GM23338 (cell line): ENCODE results near the gene CAMTA1. TPM values are rescaled to one million over a fixed set of nuclear protein-coding genes. Genes with fewer than 3 reads are reported as not detected.

ENCODE experiments used
- ATAC-seq: fragments of 200-7000 bp; cut with Tn5 transposase; 3 replicates; pipeline ENCODE4 v1.9.1; 2020
- DNase-seq: peaks from one replicate; pipeline ENCODE4 v3.0.0-alpha.2; 2015; ENCODE audit warnings: low spot score
- H2AFZ ChIP-seq: fragments of 200-600 bp; sonication (generic); 2 replicates; pipeline ENCODE4 v1.8.0; 2016; ENCODE audit warnings: antibody characterized with exemption, mild to moderate bottlenecking, moderate library complexity
- H3F3A ChIP-seq: fragments of 200-600 bp; sonication (generic); replicated peaks from 2 replicates; pipeline ENCODE4 v1.8.0; 2017; ENCODE audit warnings: antibody characterized with exemption, mixed run types, low read depth
- H3K27ac ChIP-seq: fragments of 200-600 bp; sonication (generic); 2 replicates; pipeline ENCODE4 v1.6.1; 2016; ENCODE audit warnings: low read depth
- H3K27me3 ChIP-seq: fragments of 200-600 bp; sonication (generic); 2 replicates; pipeline ENCODE4 v1.8.0; 2016; ENCODE audit warnings: mild to moderate bottlenecking, mixed run types, moderate library complexity; ENCODE audit not compliant: insufficient read depth
- H3K36me3 ChIP-seq: fragments of 200-600 bp; sonication (generic); 2 replicates; pipeline ENCODE4 v1.8.0; 2016; ENCODE audit warnings: mild to moderate bottlenecking; ENCODE audit not compliant: insufficient read depth
- H3K4me1 ChIP-seq: fragments of 200-600 bp; sonication (generic); 2 replicates; pipeline ENCODE4 v1.8.0; 2016; ENCODE audit warnings: mild to moderate bottlenecking, moderate library complexity; ENCODE audit not compliant: insufficient read depth
- H3K4me2 ChIP-seq: fragments of 200-600 bp; sonication (generic); 2 replicates; pipeline ENCODE4 v1.7.1; 2017; ENCODE audit warnings: mixed run types
- H3K4me3 ChIP-seq: fragments of 200-600 bp; sonication (generic); 2 replicates; pipeline ENCODE4 v1.6.1; 2016; ENCODE audit warnings: mixed run types
- H3K79me2 ChIP-seq: fragments of 200-600 bp; sonication (generic); replicated peaks from 2 replicates; pipeline ENCODE4 v1.8.0; 2017; ENCODE audit warnings: mild to moderate bottlenecking; ENCODE audit not compliant: insufficient read depth
- H3K9me2 ChIP-seq: fragments of 200-600 bp; sonication (generic); 2 replicates; pipeline ENCODE4 v1.8.0; 2017; ENCODE audit not compliant: insufficient read depth
- H4K20me1 ChIP-seq: fragments of 200-600 bp; sonication (generic); replicated peaks from 2 replicates; pipeline ENCODE4 v1.8.0; 2017; ENCODE audit warnings: mild to moderate bottlenecking; ENCODE audit not compliant: insufficient read depth
- H3K27ac Mint-ChIP-seq: 2 replicates; pipeline ENCODE4 v1.8.0; 2020; ENCODE audit warnings: inconsistent platforms, mild to moderate bottlenecking, moderate library complexity, mixed read lengths
- H3K27me3 Mint-ChIP-seq: 3 replicates; pipeline ENCODE4 v1.8.0; 2022; ENCODE audit warnings: low read depth, mild to moderate bottlenecking, moderate library complexity, mixed read lengths, inconsistent platforms; ENCODE audit not compliant: insufficient read depth, poor library complexity
- H3K36me3 Mint-ChIP-seq: 3 replicates; pipeline ENCODE4 v1.8.0; 2021; ENCODE audit warnings: low read depth, mild to moderate bottlenecking, inconsistent platforms, moderate library complexity, mixed read lengths
- H3K4me1 Mint-ChIP-seq: 3 replicates; pipeline ENCODE4 v1.8.0; 2020; ENCODE audit warnings: mild to moderate bottlenecking, inconsistent platforms, mixed read lengths
- H3K4me3 Mint-ChIP-seq: 3 replicates; pipeline ENCODE4 v1.8.0; 2021; ENCODE audit warnings: moderate library complexity, mild to moderate bottlenecking, inconsistent platforms, mixed read lengths
- H3K9me3 Mint-ChIP-seq: 3 replicates; pipeline ENCODE4 v1.8.0; 2020; ENCODE audit warnings: moderate library complexity, mild to moderate bottlenecking, inconsistent platforms, mixed read lengths
- CREB1 ChIP-seq: fragments of 250-450 bp; sonication (Bioruptor Pico); IDR thresholded peaks from 2 replicates; pipeline ENCODE4 v1.5.0; 2020; ENCODE audit warnings: low read depth, mild to moderate bottlenecking, moderate library complexity
- EZH2phosphoT487 ChIP-seq: fragments of 200-600 bp; sonication (generic); IDR thresholded peaks from one replicate; pipeline ENCODE4 v1.8.1; 2018; ENCODE audit warnings: antibody characterized with exemption; ENCODE audit not compliant: unreplicated experiment
- JUNB ChIP-seq: IDR thresholded peaks from one replicate; pipeline ENCODE4 v1.6.1; 2016; ENCODE audit warnings: antibody characterized with exemption; ENCODE audit not compliant: unreplicated experiment
- ZNF114 ChIP-seq: fragments of 250-450 bp; sonication (Bioruptor Pico); IDR thresholded peaks from 2 replicates; pipeline ENCODE4 v1.5.0; 2020; ENCODE audit warnings: mild to moderate bottlenecking, moderate library complexity
- ZNF331 ChIP-seq: fragments of 250-450 bp; sonication (Bioruptor Pico); IDR thresholded peaks from 2 replicates; pipeline ENCODE4 v1.5.0; 2020; ENCODE audit warnings: low read depth, mild to moderate bottlenecking, moderate library complexity
- ZNF462 ChIP-seq: fragments of 250-450 bp; sonication (Bioruptor Pico); IDR thresholded peaks from 2 replicates; pipeline ENCODE4 v1.5.0; 2020; ENCODE audit warnings: mild to moderate bottlenecking, moderate library complexity
- polyA plus RNA-seq: library from polyadenylated mRNA; unstranded; fragments of >200 nt; fragmentation: Nextera tagmentation; extraction: Ambion mirVana; gene quantifications from 2 replicates; pipeline ENCODE4 v1.2.1, GENCODE V29; 2016
- total RNA-seq: library from RNA; depleted of rRNA; stranded (reverse); fragments of >200 nt; shearing (Covaris generic); gene quantifications from 2 replicates; pipeline ENCODE4 v1.2.3, GENCODE V29; 2014

Gene CAMTA1
- total and polyA plus RNA-seq, 2 experiments from 2014 or later = 115 to 519 TPM

- H3K27ac Mint-ChIP-seq = no peak overlapping the region
- Histone ChIP-seq H4K20me1 (no peaks in the 10 kb centered on the region), H3K9me2 (no peaks in the 10 kb centered on the region), H3K27me3 (no peaks in the 10 kb centered on the region), H3K36me3 (no peaks in the 10 kb centered on the region), H3K4me3 (no peak overlapping the region), H3K4me1 (peaks cover 14% of the 10 kb centered on the region; the same call in 1 of the 2 replicates), H3K4me2 (no peak overlapping the region), H2AFZ (no peak overlapping the region), H3K79me2 (no peaks in the 10 kb centered on the region), H3K27ac (no peak overlapping the region), H3F3A (no peaks in the 10 kb centered on the region)
- DNase-seq (no peak), ATAC-seq (no peak)
- no peaks in the 10 kb centered on the region; the same call in 2 of the 3 replicates for H3K36me3 Mint-ChIP-seq
- H3K4me3 Mint-ChIP-seq = no peak overlapping the region
- H3K9me3 Mint-ChIP-seq = peaks cover 4% of the 10 kb centered on the region; the same call in 2 of the 3 replicates
- peaks cover 5% of the 10 kb centered on the region for H3K27me3 Mint-ChIP-seq
- peaks cover 31% of the 10 kb centered on the region for H3K4me1 Mint-ChIP-seq
- TF ChIP-seq ZNF462 (no peak), ZNF114 (CRISPR knock-in tag) (no peak), EZH2phosphoT487 (no peak), JUNB (no peak), ZNF331 (no peak)
These were observed 127.8 kb downstream of the CAMTA1 start for GRCh38 chr1:6913086-6913485.

- Histone ChIP-seq H3K36me3 (no peaks in the 10 kb centered on the region), H3K79me2 (no peaks in the 10 kb centered on the region), H3K9me2 (no peaks in the 10 kb centered on the region), H3K4me2 (no peak overlapping the region), H3K27ac (no peak overlapping the region), H4K20me1 (no peaks in the 10 kb centered on the region), H3K27me3 (no peaks in the 10 kb centered on the region), H3K4me1 (peaks cover 14% of the 10 kb centered on the region; the same call in 1 of the 2 replicates), H3F3A (no peaks in the 10 kb centered on the region), H3K4me3 (no peak overlapping the region), H2AFZ (no peak overlapping the region)
- Mint-ChIP-seq H3K4me3 (no peak overlapping the region), H3K27me3 (peaks cover 5% of the 10 kb centered on the region), H3K27ac (no peak overlapping the region), H3K9me3 (peaks cover 12% of the 10 kb centered on the region; the same call in 2 of the 3 replicates), H3K36me3 (peaks cover 6% of the 10 kb centered on the region), H3K4me1 (peaks cover 29% of the 10 kb centered on the region)
- ATAC-seq (no peak), DNase-seq (no peak)
- TF ChIP-seq ZNF462 (no peak), CREB1 (CRISPR knock-in tag) (no peak)
These were observed 129.5 kb downstream of the CAMTA1 start for GRCh38 chr1:6914706-6915105.
